Panc1 (cell line): ENCODE measurements around the gene FAM117A. TPM values are rescaled to one million over a fixed set of nuclear protein-coding genes. Genes with fewer than 3 reads are reported as not detected.

Source experiments
- ATAC-seq: fragments of 200-7000 bp; cut with Tn5 transposase; 2 replicates; pipeline ENCODE4 v1.9.1; 2020; ENCODE audit warnings: mild to moderate bottlenecking, moderate library complexity
- BruUV-seq: library from RNA; stranded (reverse); fragments of 400-500 nt; replicated peaks from 2 replicates; lab custom pipeline; 2021; lab: Mats Ljungman, UMichigan
- CTCF ChIA-PET: fragments of 300-600 bp; sonication (Branson Sonifier 250); formaldehyde crosslinking; loops from one replicate; lab custom pipeline; 2022; ENCODE audit warnings: antibody characterized with exemption; lab: Charles Lee
- POLR2A ChIA-PET: fragments of 300-600 bp; sonication (Branson Sonifier 250); formaldehyde crosslinking; loops from one replicate; lab custom pipeline; 2022; ENCODE audit warnings: antibody characterized with exemption; lab: Charles Lee
- DNase-seq: peaks from one replicate; pipeline ENCODE4 v3.0.0-alpha.2; 2010; ENCODE audit warnings: low read depth, low spot score
- H3K27ac ChIP-seq: 2 replicates; pipeline ENCODE4 v1.5.1; 2011; ENCODE audit warnings: mild to moderate bottlenecking, low read length, inconsistent platforms
- H3K27me3 ChIP-seq: fragments of 200-500 bp; sonication (Bioruptor generic); 2 replicates; pipeline ENCODE4 v1.6.0; 2014; ENCODE audit warnings: low read length, inconsistent platforms; ENCODE audit not compliant: control insufficient read depth, insufficient read depth
- H3K36me3 ChIP-seq: fragments of 200-500 bp; sonication (Bioruptor generic); 2 replicates; pipeline ENCODE4 v1.5.1; 2014; ENCODE audit warnings: inconsistent platforms, mild to moderate bottlenecking, low read length, moderate library complexity; ENCODE audit not compliant: control insufficient read depth, insufficient read depth
- H3K4me1 ChIP-seq: 2 replicates; pipeline ENCODE4 v1.5.1; 2011; ENCODE audit warnings: inconsistent platforms, mild to moderate bottlenecking, low read length, moderate library complexity; ENCODE audit not compliant: control insufficient read depth, insufficient read depth
- H3K4me3 ChIP-seq, 2 experiments: 2 replicates each; pipeline ENCODE4 v1.5.1; 2011 to 2012; ENCODE audit warnings: low read depth in 2 of 2, low read length in 2 of 2, mild to moderate bottlenecking in 2 of 2, inconsistent platforms in 1 of 2, moderate library complexity in 1 of 2
- H3K9me3 ChIP-seq: fragments of 200-500 bp; sonication (Bioruptor generic); 2 replicates; pipeline ENCODE4 v1.5.1; 2014; ENCODE audit warnings: low read depth, mild to moderate bottlenecking, inconsistent platforms, low read length, moderate library complexity; ENCODE audit not compliant: control insufficient read depth, insufficient read depth
- POLR2AphosphoS5 ChIP-seq: IDR thresholded peaks from 2 replicates; pipeline ENCODE4 v1.6.1; 2012; ENCODE audit warnings: mild to moderate bottlenecking, low read depth, low read length, moderate library complexity
- SIN3A ChIP-seq: IDR thresholded peaks from 2 replicates; pipeline ENCODE4 v1.6.1; 2012; ENCODE audit warnings: low read depth, mild to moderate bottlenecking, low read length, moderate library complexity, borderline replicate concordance; ENCODE audit not compliant: insufficient read depth
- TCF7L2 ChIP-seq: IDR thresholded peaks from 2 replicates; pipeline ENCODE4 v1.6.1; 2011; ENCODE audit warnings: mild to moderate bottlenecking, low read depth, low read length, inconsistent platforms
- in situ Hi-C: cut with HindIII; loops from 2 replicates; pipeline ENCODE4 v1.10.0; 2016; ENCODE audit warnings: low sequenced_read_pairs, low pct_unique_long_range_greater_than_20kb
- intact Hi-C: fragments of 100-400 bp; cut with micrococcal nuclease; formaldehyde crosslinking; loops from one replicate; pipeline ENCODE4 v1.10.0; 2022; ENCODE audit not compliant: unreplicated experiment
- total RNA-seq: library from RNA; stranded (reverse); gene quantifications from one replicate; pipeline ENCODE4 v1.2.1, GENCODE V29; 2021; ENCODE audit not compliant: unreplicated experiment
- TF ChIP-seq, protein P1 (sequence below): fragments of 450-650 bp; IDR thresholded peaks from 2 replicates; pipeline ENCODE4 v1.5.1; 2017; ENCODE audit warnings: mild to moderate bottlenecking
- TF ChIP-seq, protein P2 (sequence below), 2 experiments: IDR thresholded peaks; 2 replicates each; pipeline ENCODE4 v1.6.1; 2011 to 2012; ENCODE audit warnings: low read depth in 2 of 2, control low read depth in 1 of 2, low read length in 1 of 2, mild to moderate bottlenecking in 1 of 2, moderate library complexity in 1 of 2; ENCODE audit not compliant: insufficient read depth in 1 of 2

Gene FAM117A
- total RNA-seq, 1 experiment from 2014 or later: 8.0 TPM

DNA sequence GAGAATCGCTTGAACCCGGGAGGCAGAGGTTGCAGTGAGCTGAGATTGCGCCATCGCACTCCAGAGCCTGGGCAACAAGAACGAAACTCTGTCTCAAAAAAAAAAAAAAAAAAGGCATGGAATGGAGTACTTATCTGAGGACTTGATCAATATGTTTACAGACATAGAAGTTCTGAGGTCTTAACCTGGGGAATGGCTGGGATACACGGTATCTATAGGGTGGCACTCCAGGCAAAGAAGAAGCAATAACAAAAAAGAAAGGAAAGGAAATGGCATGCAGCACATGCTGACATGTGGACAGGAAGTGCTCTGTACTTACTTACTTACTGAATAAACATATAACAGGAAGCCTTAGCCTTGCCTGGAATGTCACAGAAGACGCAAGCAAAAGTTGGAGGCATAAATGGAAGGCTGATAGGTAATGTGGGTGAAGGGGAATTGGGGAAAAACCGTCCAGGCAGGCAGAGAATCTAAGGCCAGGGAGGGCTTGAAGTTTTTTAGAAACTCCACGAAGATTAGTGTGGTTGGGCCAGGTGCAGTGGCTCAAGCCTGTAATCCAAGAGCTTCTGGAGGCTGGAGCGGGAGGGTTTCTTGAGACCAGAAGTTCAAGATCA lies 75.9 kb downstream of the FAM117A start:
- ATAC-seq: peak; percentile 47; the same call in 1 of the 2 replicates
- peak overlapping the region; percentile 2; the same call in 1 of the 2 replicates for H3K27ac ChIP-seq
- no peak for DNase-seq

DNA sequence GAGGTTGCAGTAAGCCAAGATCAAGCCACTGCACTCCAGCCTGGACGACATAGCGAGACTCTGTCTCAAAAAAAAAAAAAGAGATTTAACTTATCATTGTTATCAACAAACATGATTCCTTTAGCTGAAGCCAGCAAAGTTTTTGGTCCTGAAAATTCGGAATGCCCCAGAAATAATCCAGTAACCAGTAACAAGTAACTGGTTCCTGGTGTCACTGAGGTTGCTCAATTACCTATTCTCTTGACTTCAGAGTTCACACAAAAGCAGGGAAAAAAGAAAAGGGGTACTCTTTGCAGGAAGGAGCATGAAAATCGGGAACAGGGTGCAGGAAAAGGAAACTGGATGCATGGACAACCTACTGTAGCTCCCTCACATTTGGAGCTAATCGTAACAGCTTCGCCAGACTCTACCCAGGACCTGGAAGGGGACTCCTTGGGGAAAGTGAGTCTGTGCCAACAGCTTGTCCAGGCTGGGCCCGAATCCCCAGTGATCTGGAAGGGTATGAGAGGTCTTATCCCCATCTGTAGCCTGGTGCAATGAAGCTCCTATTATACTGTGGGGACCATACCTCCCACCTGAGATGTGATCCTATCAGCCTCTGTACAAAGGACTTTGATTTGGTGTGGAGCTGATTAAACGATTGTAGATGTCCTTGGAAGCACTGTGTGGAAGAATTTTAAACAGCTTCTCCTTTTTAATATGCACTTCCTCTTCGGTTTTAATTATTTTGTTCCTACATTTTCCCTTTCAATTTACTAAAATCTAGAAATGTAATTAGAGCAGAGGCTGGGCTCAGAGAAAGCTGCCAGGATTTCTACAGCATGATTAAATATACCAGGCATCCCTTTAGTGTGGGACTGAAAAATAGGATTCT lies 82.6 kb downstream of the FAM117A start:
- Histone ChIP-seq H3K4me1 (peaks cover 4% of the 10 kb centered on the region), H3K36me3 (peaks cover 7% of the 10 kb centered on the region; the same call in 1 of the 2 replicates), H3K27me3 (no peaks in the 10 kb centered on the region), H3K27ac (no peak overlapping the region), H3K9me3 (no peaks in the 10 kb centered on the region), H3K4me3 (no peak overlapping the region)
- no peak for ATAC-seq
- ChIA-PET CTCF (interaction anchor here (0.6 kb wide), 1 partner anchor 9 kb away, joined by 4 read pairs; no protein-coding TSS in a partner anchor), POLR2A (no interaction called here)
- in situ Hi-C loops: no loop called here
- TF ChIP-seq, protein P1, sequence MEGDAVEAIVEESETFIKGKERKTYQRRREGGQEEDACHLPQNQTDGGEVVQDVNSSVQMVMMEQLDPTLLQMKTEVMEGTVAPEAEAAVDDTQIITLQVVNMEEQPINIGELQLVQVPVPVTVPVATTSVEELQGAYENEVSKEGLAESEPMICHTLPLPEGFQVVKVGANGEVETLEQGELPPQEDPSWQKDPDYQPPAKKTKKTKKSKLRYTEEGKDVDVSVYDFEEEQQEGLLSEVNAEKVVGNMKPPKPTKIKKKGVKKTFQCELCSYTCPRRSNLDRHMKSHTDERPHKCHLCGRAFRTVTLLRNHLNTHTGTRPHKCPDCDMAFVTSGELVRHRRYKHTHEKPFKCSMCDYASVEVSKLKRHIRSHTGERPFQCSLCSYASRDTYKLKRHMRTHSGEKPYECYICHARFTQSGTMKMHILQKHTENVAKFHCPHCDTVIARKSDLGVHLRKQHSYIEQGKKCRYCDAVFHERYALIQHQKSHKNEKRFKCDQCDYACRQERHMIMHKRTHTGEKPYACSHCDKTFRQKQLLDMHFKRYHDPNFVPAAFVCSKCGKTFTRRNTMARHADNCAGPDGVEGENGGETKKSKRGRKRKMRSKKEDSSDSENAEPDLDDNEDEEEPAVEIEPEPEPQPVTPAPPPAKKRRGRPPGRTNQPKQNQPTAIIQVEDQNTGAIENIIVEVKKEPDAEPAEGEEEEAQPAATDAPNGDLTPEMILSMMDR: no peak
- no peak for TF ChIP-seq POLR2AphosphoS5
- BruUV-seq: no TSS peak
- intact Hi-C loops: no loop called here
- DNase-seq: no peak

More for the DNA sequence above, 75.9 kb downstream of the FAM117A start:
- H3K4me1 ChIP-seq: no peaks in the 10 kb centered on the region
- intact Hi-C loops: no loop called here
- in situ Hi-C loops: no loop called here
- no peaks in the 10 kb centered on the region for H3K9me3 ChIP-seq
- BruUV-seq: no TSS peak
- ChIA-PET CTCF (interaction anchor here (0.6 kb wide), 1 partner anchor 248 kb away, joined by 8 read pairs; no protein-coding TSS in a partner anchor), POLR2A (no interaction called here)
- H3K27me3 ChIP-seq: no peaks in the 10 kb centered on the region
- no peaks in the 10 kb centered on the region for H3K36me3 ChIP-seq
- no peak overlapping the region for H3K4me3 ChIP-seq
- TF ChIP-seq, protein P1: no peak
- TF ChIP-seq POLR2AphosphoS5: no peak
- no peak for TF ChIP-seq TCF7L2
- TF ChIP-seq SIN3A: no peak
- TF ChIP-seq, protein P2, sequence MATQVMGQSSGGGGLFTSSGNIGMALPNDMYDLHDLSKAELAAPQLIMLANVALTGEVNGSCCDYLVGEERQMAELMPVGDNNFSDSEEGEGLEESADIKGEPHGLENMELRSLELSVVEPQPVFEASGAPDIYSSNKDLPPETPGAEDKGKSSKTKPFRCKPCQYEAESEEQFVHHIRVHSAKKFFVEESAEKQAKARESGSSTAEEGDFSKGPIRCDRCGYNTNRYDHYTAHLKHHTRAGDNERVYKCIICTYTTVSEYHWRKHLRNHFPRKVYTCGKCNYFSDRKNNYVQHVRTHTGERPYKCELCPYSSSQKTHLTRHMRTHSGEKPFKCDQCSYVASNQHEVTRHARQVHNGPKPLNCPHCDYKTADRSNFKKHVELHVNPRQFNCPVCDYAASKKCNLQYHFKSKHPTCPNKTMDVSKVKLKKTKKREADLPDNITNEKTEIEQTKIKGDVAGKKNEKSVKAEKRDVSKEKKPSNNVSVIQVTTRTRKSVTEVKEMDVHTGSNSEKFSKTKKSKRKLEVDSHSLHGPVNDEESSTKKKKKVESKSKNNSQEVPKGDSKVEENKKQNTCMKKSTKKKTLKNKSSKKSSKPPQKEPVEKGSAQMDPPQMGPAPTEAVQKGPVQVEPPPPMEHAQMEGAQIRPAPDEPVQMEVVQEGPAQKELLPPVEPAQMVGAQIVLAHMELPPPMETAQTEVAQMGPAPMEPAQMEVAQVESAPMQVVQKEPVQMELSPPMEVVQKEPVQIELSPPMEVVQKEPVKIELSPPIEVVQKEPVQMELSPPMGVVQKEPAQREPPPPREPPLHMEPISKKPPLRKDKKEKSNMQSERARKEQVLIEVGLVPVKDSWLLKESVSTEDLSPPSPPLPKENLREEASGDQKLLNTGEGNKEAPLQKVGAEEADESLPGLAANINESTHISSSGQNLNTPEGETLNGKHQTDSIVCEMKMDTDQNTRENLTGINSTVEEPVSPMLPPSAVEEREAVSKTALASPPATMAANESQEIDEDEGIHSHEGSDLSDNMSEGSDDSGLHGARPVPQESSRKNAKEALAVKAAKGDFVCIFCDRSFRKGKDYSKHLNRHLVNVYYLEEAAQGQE (IDR thresholded peaks at IDR 0.05; ENCODE audit: insufficient read depth in 1 of 2, low read depth in 2 of 2, low read length in 1 of 2): no peak
